Upper lobe of left lung (tissue), 6 donors: ENCODE measurements around the gene GALK2. TPM values are rescaled to one million over a fixed set of nuclear protein-coding genes. Genes with fewer than 3 reads are reported as not detected.
"Not testable (repeated sequence)": the region's sequence is repeated elsewhere in the genome, so short reads cannot be mapped to it uniquely, and the experiment has no call there.

ENCODE experiments used
- ATAC-seq, 2 donors: fragments of 200-7000 bp; cut with Tn5 transposase; one replicate each; pipeline ENCODE4 v1.9.1; 2022; ENCODE audit warnings: mild to moderate bottlenecking in 2 of 2, moderate library complexity in 2 of 2; ENCODE audit not compliant: low FRiP score in 2 of 2
- DNase-seq, 2 donors: peaks; one replicate each; pipeline ENCODE4 v3.0.0-alpha.2; 2019 to 2020
- H3K27ac ChIP-seq, 4 donors: fragments of 200-600 bp; sonication (generic); one replicate each; pipeline ENCODE4 v1.5.1; 2016 to 2019
- H3K27me3 ChIP-seq, 4 donors: fragments of 200-600 bp; sonication (generic); one replicate each; pipeline ENCODE4 v1.5.1; 2017 to 2019
- H3K36me3 ChIP-seq, 4 donors: fragments of 200-600 bp; sonication (generic); one replicate each; pipeline ENCODE4 v1.5.1; 2016 to 2019
- H3K4me1 ChIP-seq, 4 donors: fragments of 200-600 bp; sonication (generic); one replicate each; pipeline ENCODE4 v1.5.1; 2018 to 2019
- H3K4me3 ChIP-seq, 4 donors: fragments of 200-600 bp; sonication (generic); one replicate each; pipeline ENCODE4 v1.5.1; 2017 to 2019; ENCODE audit warnings: mild to moderate bottlenecking in 2 of 4, moderate library complexity in 1 of 4
- H3K9me3 ChIP-seq, 4 donors: fragments of 200-600 bp; sonication (generic); one replicate each; pipeline ENCODE4 v1.5.1; 2018 to 2019
- EP300 ChIP-seq, 4 donors: sonication (generic); formaldehyde crosslinking; IDR thresholded peaks; one replicate each; pipeline ENCODE4 v1.5.1; 2017; ENCODE audit warnings: antibody characterized with exemption in 4 of 4, control low read depth in 2 of 4
- POLR2A ChIP-seq, 4 donors: fragments of 450-650 bp; IDR thresholded peaks; one replicate each; pipeline ENCODE4 v1.5.1; 2016 to 2017; ENCODE audit warnings: antibody characterized with exemption in 4 of 4, mild to moderate bottlenecking in 2 of 4
- POLR2AphosphoS5 ChIP-seq, 2 donors: sonication (generic); formaldehyde crosslinking; IDR thresholded peaks; one replicate each; pipeline ENCODE4 v1.5.1; 2017; ENCODE audit warnings: antibody characterized with exemption in 2 of 2
- WGBS, 2 donors: methylation state at CpG; one replicate each; pipeline ENCODE4 v1.1.5; 2017 to 2018; 5-methylcytosine and 5-hydroxymethylcytosine counted together
- total RNA-seq, 6 donors: library from RNA; depleted of rRNA in 4 of 6; stranded (reverse); fragments of >200 nt in 4 of 6; gene quantifications; one replicate each; pipeline versions ENCODE4 v1.1.0 to v1.2.1, GENCODE V29; 2016 to 2021
- TF ChIP-seq, protein P1 (sequence below), 6 experiments: fragments of 450-650 bp in 4 of 6; fragments of 200-600 bp in 2 of 6; sonication (generic) in 2 of 6; IDR thresholded peaks; one replicate each; pipeline ENCODE4 v1.5.1; 2016 to 2019; ENCODE audit warnings: antibody characterized with exemption in 6 of 6
- donor health status: DM: no; HTN: no; CAD: no; lungs with moderate emphysema.
- donor health status: DM: no; HTN: yes; CAD: no; lungs with severe emphysema.

The GALK2 gene
- total RNA-seq, 6 donors from 2014 or later, result 14.2 to 63.9 (median 40.7) TPM

DNA sequence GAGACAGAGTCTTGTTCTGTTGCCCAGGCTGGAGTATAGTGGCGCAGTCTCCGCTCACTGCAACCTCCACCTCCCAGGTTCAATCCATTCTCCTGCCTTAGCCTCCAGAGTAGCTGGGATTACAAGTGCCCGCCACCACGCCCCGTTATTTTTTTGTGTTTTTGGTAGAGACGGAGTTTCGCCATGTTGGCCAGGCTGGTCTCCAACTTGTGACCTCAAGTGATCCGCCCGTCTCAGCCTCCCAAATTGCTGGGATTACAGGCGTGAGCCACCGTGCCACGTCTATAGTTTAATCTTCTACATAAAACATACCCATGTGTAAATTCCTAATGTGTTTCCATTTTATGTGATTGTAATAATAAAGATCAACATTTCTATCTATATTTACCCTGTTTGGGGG, 1.7 kb downstream of the GALK2 start:
- Histone ChIP-seq H3K9me3 (no peaks in the 10 kb centered on the region), H3K27me3 (no peaks in the 10 kb centered on the region), H3K4me3 (no peak overlapping the region), H3K27ac (no peak overlapping the region), H3K36me3 (no peaks in the 10 kb centered on the region), H3K4me1 (peaks cover 12 to 25% (median 20%) of the 10 kb centered on the region in 4 donors)
- DNase-seq (no peak), ATAC-seq (no peak)
- 99% methylated on average over 12 of the region's 12 CpGs for WGBS, 2 donors
- TF ChIP-seq, protein P1, sequence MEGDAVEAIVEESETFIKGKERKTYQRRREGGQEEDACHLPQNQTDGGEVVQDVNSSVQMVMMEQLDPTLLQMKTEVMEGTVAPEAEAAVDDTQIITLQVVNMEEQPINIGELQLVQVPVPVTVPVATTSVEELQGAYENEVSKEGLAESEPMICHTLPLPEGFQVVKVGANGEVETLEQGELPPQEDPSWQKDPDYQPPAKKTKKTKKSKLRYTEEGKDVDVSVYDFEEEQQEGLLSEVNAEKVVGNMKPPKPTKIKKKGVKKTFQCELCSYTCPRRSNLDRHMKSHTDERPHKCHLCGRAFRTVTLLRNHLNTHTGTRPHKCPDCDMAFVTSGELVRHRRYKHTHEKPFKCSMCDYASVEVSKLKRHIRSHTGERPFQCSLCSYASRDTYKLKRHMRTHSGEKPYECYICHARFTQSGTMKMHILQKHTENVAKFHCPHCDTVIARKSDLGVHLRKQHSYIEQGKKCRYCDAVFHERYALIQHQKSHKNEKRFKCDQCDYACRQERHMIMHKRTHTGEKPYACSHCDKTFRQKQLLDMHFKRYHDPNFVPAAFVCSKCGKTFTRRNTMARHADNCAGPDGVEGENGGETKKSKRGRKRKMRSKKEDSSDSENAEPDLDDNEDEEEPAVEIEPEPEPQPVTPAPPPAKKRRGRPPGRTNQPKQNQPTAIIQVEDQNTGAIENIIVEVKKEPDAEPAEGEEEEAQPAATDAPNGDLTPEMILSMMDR (IDR thresholded peaks at IDR 0.05), result no peak
- TF ChIP-seq POLR2A (IDR thresholded peaks at IDR 0.05), result no peak
- no peak for TF ChIP-seq EP300 (IDR thresholded peaks at IDR 0.05)
- no peak for TF ChIP-seq POLR2AphosphoS5 (IDR thresholded peaks at IDR 0.05)

- no peaks in the 10 kb centered on the region for H3K27me3 ChIP-seq
- no peak for ATAC-seq
- H3K4me1 ChIP-seq, result peaks cover 12 to 22% (median 18%) of the 10 kb centered on the region in 4 donors
- H3K27ac ChIP-seq, result no peak overlapping the region
- H3K36me3 ChIP-seq, result no peaks in the 10 kb centered on the region
- no peaks in the 10 kb centered on the region for H3K9me3 ChIP-seq
- WGBS, 2 donors, result 86 to 93% methylated on average over 3 of the region's 3 CpGs
- TF ChIP-seq POLR2AphosphoS5 (IDR thresholded peaks at IDR 0.05), result no peak
- TF ChIP-seq, protein P1 (IDR thresholded peaks at IDR 0.05), result no peak
- no peak for TF ChIP-seq POLR2A (IDR thresholded peaks at IDR 0.05)
- no peak for TF ChIP-seq EP300 (IDR thresholded peaks at IDR 0.05)
- H3K4me3 ChIP-seq, result no peak overlapping the region
- DNase-seq, result no peak
These were observed 4.9 kb downstream of the GALK2 start for GRCh38 chr15:49174902-49175301.

DNA sequence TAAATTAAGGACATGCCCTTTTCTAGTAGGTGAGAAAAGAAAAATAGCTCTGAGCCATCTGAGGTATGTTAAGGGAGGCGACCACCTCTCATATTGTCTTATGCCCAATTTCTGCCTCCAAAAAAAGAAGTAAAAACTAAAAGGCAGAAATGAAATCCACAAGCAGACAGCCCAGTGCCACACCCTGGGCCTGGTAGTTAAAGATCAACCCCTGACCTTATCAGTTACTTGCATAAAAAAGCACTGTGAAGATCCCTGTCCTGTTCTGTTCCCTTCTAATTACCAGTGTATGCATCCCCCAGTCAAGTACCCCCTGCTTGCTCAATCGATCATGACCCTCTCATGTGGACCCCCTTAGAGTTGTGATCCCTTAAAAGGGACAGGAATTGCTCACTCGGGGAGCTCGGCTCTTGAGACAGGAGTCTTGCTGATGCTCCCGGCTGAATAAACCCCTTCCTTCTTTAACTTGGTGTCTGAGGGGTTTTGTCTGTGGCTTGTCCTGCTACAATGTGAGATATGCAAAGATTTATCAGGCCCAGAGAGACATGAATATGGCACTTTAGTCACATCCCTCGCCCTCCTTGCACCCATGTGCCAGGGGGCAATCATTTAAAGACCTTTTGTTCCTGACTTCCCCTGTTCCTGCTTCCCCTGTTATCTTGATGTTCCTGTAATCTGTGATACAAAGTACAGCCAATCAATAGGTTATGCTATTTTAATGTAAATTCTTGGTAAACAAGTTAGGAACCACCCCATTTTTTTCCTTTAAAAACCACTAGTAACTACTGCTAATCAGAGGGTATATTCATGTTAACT, 5.7 kb downstream of the GALK2 start:
- H3K36me3 ChIP-seq, H3K9me3 ChIP-seq, H3K4me3 ChIP-seq, H3K27me3 ChIP-seq, DNase-seq, ATAC-seq, H3K27ac ChIP-seq: not testable (repeated sequence)
- WGBS, 2 donors, result 80 to 94% methylated on average over 3 to 6 of the region's 6 CpGs
- H3K4me1 ChIP-seq, result peaks cover 12 to 19% (median 17%) of the 10 kb centered on the region in 4 donors

DNA sequence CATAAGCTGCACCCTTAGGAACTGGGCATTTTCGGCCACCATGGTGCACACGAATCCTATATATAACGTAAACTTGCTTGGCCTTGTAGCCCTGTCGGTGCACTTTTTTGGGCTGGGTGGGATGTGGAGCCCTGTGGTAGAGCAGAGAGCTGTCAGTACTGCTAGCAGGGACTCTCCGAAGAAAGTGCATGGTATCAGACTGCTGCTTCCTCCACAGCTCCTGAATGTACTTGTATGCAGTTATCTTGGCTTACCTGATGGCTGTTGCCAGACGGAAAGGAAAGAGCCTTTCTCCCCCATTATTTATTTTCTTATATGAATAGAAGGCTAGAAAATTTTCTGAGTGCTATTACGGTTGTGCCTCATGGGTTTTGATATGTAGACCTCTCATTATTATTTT, 8.4 kb downstream of the GALK2 start:
- DNase-seq (no peak), ATAC-seq (no peak)
- no peak overlapping the region for H3K27ac ChIP-seq
- H3K27me3 ChIP-seq, result no peaks in the 10 kb centered on the region
- 89 to 98% methylated on average over 7 of the region's 7 CpGs for WGBS, 2 donors
- no peak overlapping the region for H3K4me3 ChIP-seq
- H3K4me1 ChIP-seq, result no peaks in the 10 kb centered on the region
- H3K36me3 ChIP-seq, result no peaks in the 10 kb centered on the region
- no peak for TF ChIP-seq POLR2AphosphoS5 (IDR thresholded peaks at IDR 0.05)
- TF ChIP-seq EP300 (IDR thresholded peaks at IDR 0.05), result no peak
- no peak for TF ChIP-seq POLR2A (IDR thresholded peaks at IDR 0.05)
- TF ChIP-seq, protein P1 (IDR thresholded peaks at IDR 0.05), result no peak
- no peaks in the 10 kb centered on the region for H3K9me3 ChIP-seq

DNA sequence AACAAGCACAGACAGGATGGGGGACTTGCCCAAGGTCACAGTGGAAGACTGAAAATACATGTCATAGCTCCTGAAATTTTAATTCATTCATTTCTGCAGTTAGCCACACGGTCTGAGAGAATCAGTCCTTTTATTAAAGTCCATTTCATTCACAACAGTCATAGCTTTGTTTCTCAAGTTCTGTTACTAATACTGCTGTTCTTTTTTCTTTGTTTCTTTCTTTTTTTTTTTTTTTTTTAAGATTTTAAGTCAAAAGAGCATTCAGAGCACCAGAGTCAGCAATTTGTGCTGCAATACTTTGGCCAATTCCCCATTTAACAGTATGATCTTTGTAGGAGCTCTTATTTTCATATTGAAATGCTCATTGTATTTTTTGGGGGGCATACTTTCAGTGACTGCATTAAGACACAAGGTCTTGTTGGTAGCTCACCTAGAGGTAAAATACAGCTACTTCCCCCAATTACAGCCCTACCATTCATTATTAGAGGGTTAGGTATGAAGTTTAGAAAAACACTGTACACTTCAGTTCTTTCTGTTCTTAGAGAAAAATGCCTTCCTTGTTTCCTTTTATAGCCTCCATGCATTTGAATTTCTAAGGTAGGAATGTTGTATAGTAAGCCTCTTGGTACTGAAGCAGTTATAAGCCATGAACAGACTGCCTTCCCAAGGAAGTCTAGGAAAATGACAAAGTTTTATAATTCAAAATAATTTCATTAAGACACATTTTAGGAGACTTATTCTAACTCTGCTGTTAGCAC, 9.6 kb downstream of the GALK2 start:
- WGBS, 2 donors, result 87 to 100% methylated on average over 1 of the region's 1 CpG
- DNase-seq, result no peak
- H3K4me1 ChIP-seq, result no peaks in the 10 kb centered on the region
- H3K4me3 ChIP-seq, result no peak overlapping the region
- no peaks in the 10 kb centered on the region for H3K27me3 ChIP-seq
- H3K27ac ChIP-seq, result no peak overlapping the region
- ATAC-seq, result no peak
- TF ChIP-seq POLR2AphosphoS5 (IDR thresholded peaks at IDR 0.05), result no peak
- TF ChIP-seq EP300 (IDR thresholded peaks at IDR 0.05), result no peak
- TF ChIP-seq, protein P1 (IDR thresholded peaks at IDR 0.05), result no peak
- no peak for TF ChIP-seq POLR2A (IDR thresholded peaks at IDR 0.05)
- H3K36me3 ChIP-seq, result no peaks in the 10 kb centered on the region
- no peaks in the 10 kb centered on the region for H3K9me3 ChIP-seq
